Epithelial cell of esophagus (primary cell): ENCODE measurements around the gene TMEM63A.
"Not testable (repeated sequence)": the region's sequence is repeated elsewhere in the genome, so short reads cannot be mapped to it uniquely, and the experiment has no call there.

Experiments used
- DNase-seq: peaks from one replicate; pipeline ENCODE4 v3.0.0; 2010; ENCODE audit warnings: low read depth
- H3K4me3 ChIP-seq: 2 replicates; pipeline ENCODE4 v1.5.1; 2011; ENCODE audit warnings: mild to moderate bottlenecking, low read length, control low read depth
- CTCF ChIP-seq: IDR thresholded peaks from 2 replicates; pipeline ENCODE4 v1.5.1; 2011; ENCODE audit warnings: low read depth, mild to moderate bottlenecking, low read length, control low read depth, inconsistent platforms; ENCODE audit not compliant: insufficient read depth; ENCODE audit errors: missing control alignments

The TMEM63A gene

GRCh38 chr1:225838793-225839192 lies 43.4 kb downstream of the TMEM63A start:
- no peak for DNase-seq
- no peak for TF ChIP-seq CTCF
- H3K4me3 ChIP-seq, result no peak overlapping the region

- not testable (repeated sequence) for H3K4me3 ChIP-seq, DNase-seq
Observed at GRCh38 chr1:225836296-225836695, 45.9 kb downstream of the TMEM63A start.

- TF ChIP-seq CTCF, result no peak
- H3K4me3 ChIP-seq, result no peak overlapping the region
- no peak for DNase-seq
Observed at GRCh38 chr1:225835856-225836255, 46.3 kb downstream of the TMEM63A start.

GRCh38 chr1:225834417-225835329 lies 47.5 kb downstream of the TMEM63A start:
- no peak for DNase-seq
- no peak for TF ChIP-seq CTCF
- no peak overlapping the region for H3K4me3 ChIP-seq

GRCh38 chr1:225830841-225831240 lies 51.3 kb downstream of the TMEM63A start:
- no peak for DNase-seq
- TF ChIP-seq CTCF, result no peak
- H3K4me3 ChIP-seq, result no peak overlapping the region

GRCh38 chr1:225828706-225829345 lies 53.4 kb downstream of the TMEM63A start:
- no peak for DNase-seq
- H3K4me3 ChIP-seq, result no peak overlapping the region
- no peak for TF ChIP-seq CTCF

- no peak for TF ChIP-seq CTCF
- no peak overlapping the region for H3K4me3 ChIP-seq
- DNase-seq, result no peak
Observed at GRCh38 chr1:225827076-225827475, 55.1 kb downstream of the TMEM63A start.
